Cortex of kidney (tissue), 1 donor: ENCODE data around the gene VWA8.
"Not testable (repeated sequence)": the region's sequence is repeated elsewhere in the genome, so short reads cannot be mapped to it uniquely, and the experiment has no call there.

Experiments
- DNase-seq: peaks from one replicate; lab custom pipeline; 2025; lab: John Stamatoyannopoulos, UW

The VWA8 gene

DNA sequence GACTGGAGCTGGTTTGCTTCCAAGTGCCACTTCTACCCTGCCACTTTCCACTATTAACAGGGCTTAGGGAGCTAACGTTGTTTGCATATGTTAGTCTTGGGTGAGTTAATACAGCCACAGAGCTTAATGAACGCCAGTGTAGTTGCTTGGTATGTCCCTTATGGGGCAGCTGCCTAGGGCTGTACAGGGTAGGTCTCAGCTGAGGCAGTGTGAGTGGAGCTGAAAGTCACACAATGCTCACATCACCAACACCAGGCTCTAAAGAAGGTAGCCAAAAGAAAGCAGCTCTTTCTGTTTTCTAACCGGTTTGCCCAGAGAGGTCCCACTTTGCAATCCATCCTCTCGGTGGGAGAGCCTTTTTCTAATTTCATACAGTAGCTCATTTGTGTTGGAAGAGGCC, 317.4 kb downstream of the VWA8 start:
- no peak for DNase-seq

DNA sequence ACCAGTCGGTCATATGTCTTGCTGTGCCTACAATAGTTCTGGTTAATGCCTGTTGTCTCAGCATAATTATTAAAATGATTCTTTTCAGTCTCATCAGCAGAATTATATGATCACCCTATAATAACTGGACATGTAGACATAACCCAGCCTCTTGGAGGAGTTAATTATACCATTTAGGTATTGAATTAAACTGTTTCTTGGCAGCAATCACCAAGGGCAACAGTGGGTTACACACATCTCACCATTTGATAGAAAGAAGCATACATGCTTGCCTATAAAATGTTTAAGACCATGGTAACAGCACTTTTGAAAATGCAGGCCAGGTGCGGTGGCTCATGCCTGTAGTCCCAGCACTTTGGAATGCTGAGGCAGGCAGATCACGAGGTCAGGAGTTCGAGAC, 318.9 kb downstream of the VWA8 start:
- no peak for DNase-seq

DNA sequence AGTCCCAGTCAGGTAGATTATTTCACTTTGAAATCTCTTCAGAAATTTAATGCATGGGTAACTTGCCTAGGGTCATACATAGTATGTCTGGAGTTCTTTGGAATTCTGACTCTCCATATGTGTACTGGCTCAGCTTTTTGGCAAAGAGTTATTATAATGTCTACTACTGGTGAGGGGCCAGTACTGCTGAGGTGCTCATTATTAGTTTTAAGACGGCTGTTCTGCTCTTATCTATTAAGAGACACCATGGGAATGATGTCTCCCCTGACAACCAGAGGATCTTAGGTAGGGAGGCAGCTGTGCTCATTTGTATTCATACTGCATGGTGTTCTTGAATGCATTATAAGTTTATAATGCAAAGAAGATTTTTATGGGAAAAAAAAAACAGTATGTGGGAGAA, 319.5 kb downstream of the VWA8 start:
- no peak for DNase-seq

DNA sequence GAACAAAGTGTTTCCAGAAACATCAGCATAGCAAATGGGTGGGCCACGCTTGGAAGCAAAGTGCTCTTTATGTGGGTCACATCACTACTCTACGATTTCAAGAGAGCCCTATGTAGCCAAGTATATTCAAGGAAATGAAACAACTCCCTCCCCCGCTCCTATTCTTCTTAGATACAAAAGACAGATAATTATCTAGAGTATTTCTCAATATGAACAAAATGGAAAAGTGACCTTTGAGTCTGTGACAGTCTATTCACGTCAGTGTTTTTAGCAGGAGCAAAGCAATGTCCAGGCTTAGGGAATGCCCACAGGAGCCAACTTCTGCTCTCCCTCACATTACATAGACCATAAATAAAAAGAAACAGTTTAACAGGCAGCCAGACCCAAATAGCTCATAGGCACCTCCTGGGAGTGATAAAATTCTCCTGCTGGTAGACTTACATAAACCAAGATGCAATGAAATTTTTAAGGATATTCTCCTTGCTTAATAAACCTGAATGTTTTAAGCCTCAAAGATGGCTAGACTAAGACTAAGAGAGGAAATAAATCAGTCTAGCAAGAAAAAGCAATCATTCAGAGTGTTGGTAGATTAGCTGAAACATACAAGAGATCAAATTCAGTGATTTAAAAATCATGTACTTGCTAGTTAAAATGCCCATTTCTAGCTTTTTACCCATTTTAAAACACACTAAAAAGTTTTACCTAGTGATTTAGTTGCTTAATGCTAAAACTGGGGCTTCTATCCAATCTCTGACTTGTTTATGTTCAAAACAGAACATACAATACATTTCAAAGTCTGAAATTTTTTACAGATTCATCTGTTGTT, 320.7 kb downstream of the VWA8 start:
- DNase-seq, result no peak

DNA sequence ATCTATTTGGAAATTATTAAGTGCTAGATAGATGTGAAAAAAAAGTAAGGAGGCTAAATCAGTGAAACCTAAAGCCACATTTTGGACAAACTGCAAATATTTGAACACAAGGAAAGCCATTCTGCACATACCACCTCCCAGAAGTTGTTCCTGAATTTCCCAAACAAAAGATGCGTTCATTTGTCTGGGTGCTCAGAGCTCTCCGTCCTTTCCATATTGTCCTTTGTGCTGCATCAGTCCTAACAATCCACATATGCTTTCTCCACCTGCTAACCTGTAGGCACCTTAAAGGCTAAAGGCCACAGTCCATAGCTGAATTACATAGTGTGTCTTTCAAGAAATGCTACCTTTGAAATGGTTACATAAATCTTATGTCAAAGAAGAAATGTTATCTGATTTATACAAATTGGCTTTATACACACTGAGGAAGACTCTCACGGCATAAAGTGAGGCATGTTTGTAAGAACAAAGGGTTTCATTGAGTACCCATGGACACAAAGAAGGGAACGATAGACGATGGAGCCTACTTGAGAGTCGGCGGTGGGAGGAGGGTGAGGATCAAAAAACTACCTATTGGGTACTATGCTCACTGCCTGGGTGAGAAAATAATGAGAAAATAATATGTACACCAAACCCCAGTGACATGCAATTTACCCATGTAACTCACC, 321.5 kb downstream of the VWA8 start:
- no peak for DNase-seq

DNA sequence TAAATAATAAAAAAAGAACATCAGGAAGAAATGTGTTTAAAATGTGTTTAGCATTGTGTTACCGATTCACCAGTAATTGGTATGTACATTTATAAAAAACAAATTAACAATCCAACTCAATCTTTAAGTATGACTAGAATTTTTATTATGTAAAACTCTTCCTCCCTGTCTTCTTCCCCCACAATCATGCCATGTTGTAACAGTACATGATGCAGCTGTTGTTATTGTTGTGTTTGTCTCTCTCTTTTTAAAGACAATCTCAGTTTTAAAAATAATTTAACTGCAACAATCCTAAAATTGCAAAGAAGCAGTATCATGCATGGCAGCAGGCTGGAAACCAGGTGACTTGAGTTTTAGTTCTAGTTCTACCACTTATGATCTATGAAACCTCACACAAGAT, 323.3 kb downstream of the VWA8 start:
- DNase-seq, result no peak

DNA sequence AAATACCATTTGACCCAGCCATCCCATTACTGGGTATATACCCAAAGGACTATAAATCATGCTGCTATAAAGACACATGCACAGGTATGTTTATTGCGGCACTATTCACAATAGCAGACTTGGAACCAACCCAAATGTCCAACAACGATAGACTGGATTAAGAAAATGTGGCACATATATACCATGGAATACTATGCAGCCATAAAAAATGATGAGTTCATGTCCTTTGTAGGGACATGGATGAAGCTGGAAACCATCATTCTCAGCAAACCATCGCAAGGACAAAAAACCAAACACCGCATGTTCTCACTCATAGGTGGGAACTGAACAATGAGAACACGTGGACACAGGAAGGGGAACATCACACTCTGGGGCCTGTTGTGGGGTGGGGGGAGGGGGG, 323.9 kb downstream of the VWA8 start:
- not testable (repeated sequence) for DNase-seq

DNA sequence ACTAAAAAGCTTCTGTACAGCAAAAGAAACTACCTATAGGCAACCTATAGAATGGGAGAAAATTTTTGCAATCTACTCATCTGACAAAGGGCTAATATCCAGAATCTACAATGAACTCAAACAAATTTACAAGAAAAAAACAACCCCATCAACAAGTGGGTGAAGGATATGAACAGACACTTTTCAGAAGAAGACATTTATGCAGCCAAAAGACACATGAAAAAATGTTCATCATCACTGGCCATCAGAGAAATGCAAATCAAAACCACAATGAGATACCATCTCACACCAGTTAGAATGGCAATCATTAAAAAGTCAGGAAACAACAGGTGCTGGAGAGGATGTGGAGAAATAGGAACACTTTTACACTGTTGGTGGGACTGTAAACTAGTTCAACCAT, 324.3 kb downstream of the VWA8 start:
- DNase-seq, result not testable (repeated sequence)

DNA sequence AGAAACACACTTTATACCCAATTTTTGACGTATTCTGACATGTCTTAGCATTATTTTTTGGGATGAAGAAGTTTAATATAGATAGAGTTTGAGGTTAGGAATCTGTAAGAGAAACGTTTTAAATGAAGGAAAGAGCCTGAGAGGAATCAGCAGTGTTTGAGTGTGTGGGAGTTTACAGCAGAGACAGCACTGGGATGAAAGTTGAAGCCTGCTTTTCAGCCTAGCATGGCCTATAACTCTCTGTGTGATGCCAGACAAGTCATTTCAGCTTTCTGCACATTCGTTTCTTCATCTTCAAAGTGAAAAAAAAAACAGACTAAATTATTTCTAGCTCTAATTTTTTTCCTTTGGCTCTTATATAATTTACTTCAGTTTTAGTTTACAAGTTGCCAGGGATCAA, 326.5 kb downstream of the VWA8 start:
- no peak for DNase-seq

DNA sequence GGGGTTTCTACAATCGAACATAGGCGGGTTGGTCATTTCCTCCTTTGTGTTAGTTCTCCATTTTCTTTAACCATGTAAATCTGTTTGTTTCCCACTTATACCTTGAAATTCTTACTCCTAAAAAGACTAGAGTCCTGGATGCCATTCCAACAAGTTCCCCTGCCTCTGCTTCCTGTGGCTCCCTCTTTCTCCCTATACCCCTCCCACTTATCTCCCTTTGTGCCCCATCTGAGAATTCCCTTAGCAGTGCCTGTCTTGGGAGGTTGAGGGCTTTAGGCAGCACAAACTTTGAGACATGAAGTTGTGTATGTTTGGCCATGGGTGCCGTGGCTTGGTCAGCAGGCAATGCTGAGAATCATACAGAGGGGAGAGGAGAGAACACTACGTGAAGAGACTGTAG, 327.1 kb downstream of the VWA8 start:
- no peak for DNase-seq

DNA sequence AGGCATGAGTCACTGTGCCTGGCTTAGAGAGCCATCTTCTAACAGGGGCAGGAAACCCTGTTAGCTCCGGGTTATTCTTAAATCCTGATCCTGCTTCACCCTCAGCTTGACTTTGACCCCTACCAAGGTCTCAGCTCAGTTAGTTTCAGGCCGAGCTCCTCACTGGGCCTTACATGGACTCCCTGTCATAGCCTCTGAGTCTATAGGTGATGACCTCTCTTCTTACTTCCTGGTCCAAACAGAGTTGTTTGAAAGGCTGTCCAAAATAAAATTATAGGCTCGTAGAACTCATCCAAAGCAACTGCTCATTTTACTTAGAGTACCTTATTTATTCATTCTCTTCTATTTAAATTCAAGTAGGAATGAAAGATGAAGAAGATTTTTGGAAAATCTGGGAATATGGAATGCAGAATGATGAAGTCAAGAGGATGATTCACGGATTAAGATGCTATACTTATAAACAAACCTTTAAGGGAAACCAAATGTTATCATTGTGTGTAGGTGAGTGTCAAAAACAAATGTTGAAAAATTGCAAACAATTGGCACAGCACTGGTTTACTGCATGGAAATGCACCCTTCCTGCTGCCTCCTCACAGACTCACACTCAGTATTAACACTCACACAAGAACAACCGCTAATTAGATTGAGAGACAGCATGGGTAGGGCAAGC, 329.5 kb downstream of the VWA8 start:
- no peak for DNase-seq

DNA sequence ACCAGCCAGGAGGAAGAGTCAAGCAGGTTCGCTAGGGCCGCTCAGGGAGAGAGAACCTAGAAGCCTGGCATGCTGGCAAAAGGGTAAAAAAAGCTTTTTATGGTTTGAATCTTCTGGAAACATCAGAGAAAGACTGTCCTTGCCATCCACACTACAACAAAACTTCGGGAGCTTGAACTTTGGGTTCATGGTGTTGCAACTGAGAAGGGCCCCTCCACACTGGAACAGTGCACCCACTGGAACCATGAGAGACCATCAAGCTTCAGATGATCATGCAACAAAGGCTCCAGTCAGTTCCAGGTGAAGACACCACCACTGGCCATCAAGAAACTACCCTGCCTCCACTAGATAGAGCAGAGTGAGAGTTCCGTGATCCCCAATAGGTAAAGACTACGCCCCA, 333.5 kb downstream of the VWA8 start:
- no peak for DNase-seq

DNA sequence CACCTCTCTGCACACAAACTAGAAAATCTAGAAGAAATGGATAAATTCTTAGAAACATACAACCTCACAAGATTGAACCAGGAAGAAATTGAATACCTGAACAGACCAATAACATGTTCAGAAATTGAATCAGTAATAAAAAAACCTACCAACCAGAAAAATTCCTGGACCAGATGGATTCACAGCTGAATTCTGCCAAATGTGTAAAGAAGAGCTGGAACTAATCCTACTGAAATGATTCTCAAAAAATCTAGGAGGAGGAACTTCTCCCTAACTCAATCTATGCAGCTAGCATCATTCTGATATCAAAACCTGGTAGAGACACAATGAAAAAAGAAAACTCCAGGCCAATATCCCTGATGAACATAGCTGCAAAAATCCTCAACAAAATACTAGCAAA, 336.9 kb downstream of the VWA8 start:
- DNase-seq, result no peak

DNA sequence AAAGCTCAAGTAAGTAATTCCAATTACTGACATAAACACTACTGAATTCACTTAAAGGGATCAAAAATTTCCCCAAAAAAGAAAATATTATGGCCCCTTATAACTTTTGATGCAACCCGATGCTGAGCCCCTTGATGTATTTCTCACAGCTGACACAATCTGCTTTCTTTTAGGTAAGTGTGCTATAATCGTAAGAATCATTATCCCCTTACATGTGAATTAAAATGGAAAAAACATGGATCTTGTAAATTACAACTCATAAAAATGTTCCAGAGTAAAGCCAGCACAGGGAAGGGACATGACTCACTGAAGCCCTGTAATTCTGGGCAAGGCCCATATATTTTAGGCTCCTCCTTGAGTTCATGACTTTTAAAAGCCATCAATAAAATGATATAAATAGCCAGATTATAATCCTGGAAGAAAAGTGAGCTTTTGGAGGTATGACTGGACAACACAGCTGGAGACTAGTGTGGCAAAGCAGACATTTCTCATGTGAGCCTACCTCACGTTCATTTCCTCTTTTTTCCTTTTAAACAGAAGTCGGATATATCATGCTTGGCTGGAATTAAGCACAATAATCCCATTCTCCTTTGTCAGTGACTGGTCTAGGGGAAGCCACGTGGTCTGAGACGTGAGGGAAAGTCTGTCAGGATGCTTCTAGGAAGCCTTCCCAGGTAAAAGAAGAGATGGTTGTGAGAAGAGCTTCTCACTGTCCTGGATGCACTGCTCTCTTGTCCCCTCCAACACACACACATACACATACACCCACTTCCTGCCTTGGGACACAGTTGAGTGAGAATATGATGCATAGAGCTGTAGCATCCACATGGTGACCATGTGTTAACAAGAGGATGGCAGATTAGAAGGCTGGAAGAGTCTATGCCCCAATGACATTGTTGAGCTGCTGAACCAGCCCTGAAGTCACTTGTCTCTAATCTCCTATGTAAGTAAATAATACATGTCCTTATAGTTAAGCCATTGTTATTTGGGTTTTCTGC, 338.2 kb downstream of the VWA8 start:
- no peak for DNase-seq

DNA sequence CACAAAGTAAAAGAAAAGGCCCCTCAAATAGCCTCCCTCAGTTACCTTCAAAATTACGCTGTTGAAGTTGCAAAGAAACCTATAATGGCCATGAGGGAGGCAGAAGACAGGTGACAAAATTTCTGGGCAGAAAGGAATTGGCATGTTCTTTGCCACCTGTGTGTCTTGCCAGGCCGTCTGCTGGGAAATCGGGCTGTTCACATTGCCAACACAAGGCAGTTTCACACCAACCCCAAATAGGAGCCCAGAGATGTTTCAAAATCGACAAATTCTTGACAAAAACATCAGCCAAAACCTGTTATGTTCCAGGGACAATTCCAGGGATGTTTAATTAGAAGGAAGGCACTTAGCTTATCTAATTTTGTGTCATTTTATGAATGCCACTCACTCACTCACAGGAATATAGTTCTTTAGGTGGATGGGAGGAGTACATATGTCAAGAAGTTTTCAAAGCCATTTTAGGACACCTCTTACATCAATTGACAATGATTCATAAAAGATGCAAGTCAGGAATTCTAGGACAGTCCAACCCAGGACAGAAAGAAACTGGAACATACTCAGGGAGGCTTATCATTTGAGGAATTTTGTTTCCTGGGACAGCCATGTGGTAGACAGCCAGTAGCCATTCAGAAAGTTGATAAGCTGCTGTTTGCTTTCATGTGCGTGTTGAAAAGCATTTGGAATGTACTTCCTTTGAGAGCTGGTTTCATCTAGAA, 339.0 kb downstream of the VWA8 start:
- no peak for DNase-seq

DNA sequence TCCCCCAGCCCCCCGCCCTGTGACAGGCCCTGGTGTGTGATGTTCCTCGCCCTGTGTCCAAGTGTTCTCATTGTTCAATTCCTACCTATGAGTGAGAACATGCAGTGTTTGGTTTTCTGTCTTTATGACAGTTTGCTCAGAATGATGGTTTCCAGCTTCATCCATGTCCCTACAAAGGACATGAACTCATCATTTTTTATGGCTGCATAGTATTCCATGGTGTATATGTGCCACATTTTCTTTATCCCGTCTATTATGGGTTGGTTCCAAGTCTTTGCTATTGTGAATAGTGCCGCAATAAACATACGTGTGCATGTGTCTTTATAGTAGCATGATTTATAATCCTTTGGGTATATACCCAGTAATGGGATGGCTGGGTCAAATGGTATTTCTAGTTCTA, 343.3 kb downstream of the VWA8 start:
- DNase-seq, result not testable (repeated sequence)

DNA sequence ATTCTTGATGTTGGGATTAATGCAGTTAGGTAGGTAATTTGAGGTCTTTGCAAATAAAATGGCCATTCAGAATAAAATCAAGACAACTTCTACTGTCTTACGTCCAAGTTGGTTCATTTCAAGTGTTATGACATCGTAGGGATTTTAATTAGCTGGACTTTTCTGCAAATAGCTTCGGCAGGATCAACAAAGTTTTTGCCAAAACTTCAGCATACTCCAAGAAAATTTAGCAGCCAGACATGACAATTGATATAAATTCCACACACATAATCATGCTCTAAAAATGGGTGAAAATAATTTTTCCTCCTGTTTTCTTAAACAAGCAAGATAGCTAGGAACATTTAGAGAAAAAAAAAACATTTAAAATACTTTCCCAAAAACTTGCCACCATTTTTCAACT, 344.8 kb downstream of the VWA8 start:
- no peak for DNase-seq

DNA sequence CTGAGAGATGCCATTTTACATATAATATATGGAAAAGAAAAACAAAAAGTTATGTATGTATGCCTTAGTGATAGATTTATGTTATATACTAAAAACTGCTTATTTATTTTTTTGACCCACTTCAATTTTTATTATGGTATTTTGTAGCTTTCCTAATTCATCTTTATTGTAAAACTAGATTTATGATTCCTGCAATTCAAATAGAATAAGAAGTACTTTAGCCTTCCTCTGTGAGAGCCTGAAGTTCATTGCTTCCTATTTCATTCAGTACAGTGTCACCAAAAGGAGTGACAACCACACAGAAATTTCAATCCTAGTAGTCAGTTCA, 345.4 kb downstream of the VWA8 start:
- DNase-seq, result no peak

DNA sequence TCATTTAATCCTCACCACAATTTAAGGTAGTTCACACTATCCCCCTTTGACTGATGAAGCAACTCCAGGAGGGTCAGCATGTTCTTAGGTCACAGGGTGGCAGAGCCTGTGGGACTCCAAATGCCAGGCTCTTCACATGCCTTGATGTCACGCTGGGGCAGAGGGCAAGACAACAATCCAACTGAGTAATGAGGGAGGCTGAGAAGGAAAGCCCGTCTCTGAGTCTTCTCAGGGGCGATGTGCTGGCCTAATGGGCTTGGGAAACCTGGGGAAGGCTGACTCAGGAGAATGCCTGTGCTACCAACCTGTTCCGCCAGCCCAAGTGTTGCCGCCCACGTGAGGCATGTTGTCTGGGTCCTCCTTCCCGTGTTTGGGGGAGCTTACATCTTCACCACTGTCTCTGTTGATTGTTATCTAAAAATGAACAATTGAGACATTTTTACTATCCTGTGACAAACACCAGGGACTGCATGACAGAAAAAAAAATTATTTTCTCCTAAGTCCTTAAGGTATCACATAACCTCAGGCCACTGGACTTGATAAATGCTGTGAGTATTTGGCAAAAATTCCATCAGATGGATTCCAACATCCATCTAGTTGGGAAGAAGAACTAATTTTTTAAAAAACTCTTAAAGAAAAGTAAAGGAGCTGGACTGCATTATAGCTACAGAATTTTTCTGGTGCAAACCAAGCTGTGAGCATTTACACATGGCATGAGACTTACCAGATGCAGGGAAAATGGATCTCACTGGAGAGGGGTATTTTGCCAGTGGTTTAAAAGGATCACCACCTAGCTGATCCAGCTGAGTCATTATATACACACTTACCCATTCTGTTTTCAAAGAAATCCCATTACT, 346.0 kb downstream of the VWA8 start:
- DNase-seq, result no peak

DNA sequence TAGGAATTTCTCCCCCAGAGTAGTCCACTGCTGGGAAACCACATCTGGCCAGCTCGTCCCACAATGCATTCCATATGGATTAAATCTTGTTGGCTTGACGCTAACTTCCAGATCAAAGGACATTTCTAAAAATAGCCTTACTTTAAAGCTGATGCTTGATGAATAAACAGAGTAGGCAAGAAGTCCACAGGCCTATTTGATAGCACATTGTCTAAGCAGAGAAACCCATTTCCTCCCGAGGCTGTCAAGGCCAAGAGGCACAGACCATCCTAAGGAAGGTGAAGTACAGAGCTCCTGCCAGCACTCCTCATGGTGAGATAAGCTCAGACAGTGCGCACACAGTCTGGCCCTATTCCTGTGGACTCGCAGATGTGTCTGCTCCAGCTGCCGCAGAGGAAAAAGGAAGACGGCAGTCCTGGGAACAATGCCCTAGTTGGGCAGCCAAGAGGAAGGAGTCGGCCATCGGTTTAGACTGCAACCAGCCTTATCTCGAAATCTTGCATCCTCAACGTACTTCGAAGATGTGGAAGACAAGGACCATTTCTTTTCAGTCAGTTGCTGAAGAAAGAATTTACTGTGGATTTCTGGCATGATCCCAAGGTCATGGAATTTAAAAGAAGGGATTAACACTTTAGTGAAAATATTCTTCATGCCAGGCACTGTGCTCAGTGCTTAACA, 346.8 kb downstream of the VWA8 start:
- no peak for DNase-seq
